HepG2 (cell line): ENCODE data around the gene LMX1B. TPM values are rescaled to one million over a fixed set of nuclear protein-coding genes. Genes with fewer than 3 reads are reported as not detected.
A peak's percentile ranks its signal among the peaks of the same experiment; 100 is the strongest.

Experiments
- ATAC-seq: fragments of 200-7000 bp; cut with Tn5 transposase; 3 replicates; pipeline ENCODE4 v1.9.1; 2020; ENCODE audit warnings: mild to moderate bottlenecking, moderate library complexity
- BruUV-seq: library from RNA; stranded (reverse); fragments of 400-500 nt; replicated peaks from 2 replicates; lab custom pipeline; 2021; lab: Mats Ljungman, UMichigan
- CTCF ChIA-PET: fragments of 300-600 bp; formaldehyde crosslinking; extraction: SDS; loops from one replicate; lab custom pipeline; 2021; ENCODE audit warnings: low total read pairs, inconsistent platforms, low intra/inter-chr PET ratio; lab: Yijun Ruan, JAX
- POLR2A ChIA-PET: fragments of 350-600 bp; sonication (Branson Sonifier 250); formaldehyde crosslinking; loops from one replicate; lab custom pipeline; 2020; ENCODE audit warnings: antibody characterized with exemption, inconsistent platforms; lab: Yijun Ruan, JAX
- DNase-seq: peaks from one replicate; pipeline ENCODE4 v3.0.0-alpha.2; 2015; ENCODE audit warnings: low spot score
- FAIRE-seq: peaks from 3 replicates; lab custom pipeline; 2011; peaks lifted over from hg19 to GRCh38; lab: Jason Lieb, UNC
- H2AFZ ChIP-seq: one replicate; pipeline ENCODE4 v1.6.1; 2011; ENCODE audit warnings: low read length, inconsistent platforms
- H3K27ac ChIP-seq: fragments of 300-600 bp; 3 replicates; pipeline ENCODE4 v1.8.0; 2011; ENCODE audit warnings: mixed run types, mild to moderate bottlenecking, mixed read lengths, low read length, inconsistent platforms; ENCODE audit not compliant: insufficient read depth; ENCODE audit errors: extremely low read length
- H3K27me3 ChIP-seq, 2 experiments: fragments of 200-600 bp in 1 of 2; 2 replicates in 1 of 2; 3 replicates in 1 of 2; pipeline versions ENCODE4 v1.6.0 to v1.8.0; 2011; ENCODE audit warnings: low read length in 2 of 2, mild to moderate bottlenecking in 2 of 2, moderate library complexity in 2 of 2, inconsistent platforms in 1 of 2; ENCODE audit not compliant: insufficient read depth in 2 of 2, control insufficient read depth in 1 of 2
- H3K36me3 ChIP-seq, 2 experiments: fragments of 200-600 bp in 1 of 2; replicated peaks in 1 of 2; 2 replicates in 1 of 2; 3 replicates in 1 of 2; pipeline versions ENCODE4 v1.5.1 to v1.8.0; 2011; ENCODE audit warnings: low read length in 2 of 2, inconsistent platforms in 1 of 2; ENCODE audit not compliant: insufficient read depth in 2 of 2, control insufficient read depth in 1 of 2
- H3K4me1 ChIP-seq: 2 replicates; pipeline ENCODE4 v1.5.1; 2012; ENCODE audit warnings: low read length, inconsistent platforms; ENCODE audit not compliant: insufficient read depth
- H3K4me2 ChIP-seq: 2 replicates; pipeline ENCODE4 v1.6.0; 2011; ENCODE audit warnings: low read depth, low read length, inconsistent platforms
- H3K4me3 ChIP-seq, 3 experiments: fragments of 200-600 bp in 1 of 3; sonication (generic), shearing (Covaris generic) in 1 of 3; replicated peaks in 1 of 3; 2 replicates each; pipeline ENCODE4 v1.5.1; 2011 to 2016; ENCODE audit warnings: low read length in 3 of 3, inconsistent platforms in 2 of 3, low read depth in 2 of 3, mild to moderate bottlenecking in 2 of 3, control low read depth in 1 of 3, mixed read lengths in 1 of 3; ENCODE audit not compliant: insufficient read depth in 1 of 3
- H3K79me2 ChIP-seq: one replicate; pipeline ENCODE4 v1.6.1; 2011; ENCODE audit warnings: low read length, inconsistent platforms; ENCODE audit not compliant: insufficient read depth
- H3K9ac ChIP-seq: 2 replicates; pipeline ENCODE4 v1.6.0; 2011; ENCODE audit warnings: mild to moderate bottlenecking, low read depth, low read length, inconsistent platforms; ENCODE audit not compliant: insufficient read depth
- H3K9me3 ChIP-seq: 2 replicates; pipeline ENCODE4 v1.5.1; 2012; ENCODE audit warnings: mild to moderate bottlenecking, low read length
- H4K20me1 ChIP-seq: 2 replicates; pipeline ENCODE4 v1.6.0; 2011; ENCODE audit warnings: inconsistent platforms, mild to moderate bottlenecking, low read length, moderate library complexity; ENCODE audit not compliant: insufficient read depth
- CEBPB ChIP-seq: IDR thresholded peaks from 2 replicates; pipeline ENCODE4 v1.6.1; 2011; ENCODE audit warnings: low read depth, low read length, improper control_type of control experiment, borderline replicate concordance
- DNMT1 ChIP-seq: sonication (generic); formaldehyde crosslinking; IDR thresholded peaks from 2 replicates; pipeline ENCODE4 v1.5.1; 2020; ENCODE audit warnings: mild to moderate bottlenecking, missing genetic modification reagents
- FOXK2 ChIP-seq: fragments of 450-650 bp; IDR thresholded peaks from 2 replicates; pipeline ENCODE4 v1.6.1; 2016
- HES4 ChIP-seq: sonication (generic); formaldehyde crosslinking; IDR thresholded peaks from 2 replicates; pipeline ENCODE4 v1.9.0; 2021; ENCODE audit warnings: mild to moderate bottlenecking, missing genetic modification reagents, borderline replicate concordance
- PREB ChIP-seq: sonication (generic); formaldehyde crosslinking; IDR thresholded peaks from 2 replicates; pipeline ENCODE4 v1.4.0; 2020; ENCODE audit warnings: missing genetic modification reagents
- REPIN1 ChIP-seq: sonication (generic); formaldehyde crosslinking; IDR thresholded peaks from 2 replicates; pipeline ENCODE4 v1.8.0; 2022; ENCODE audit warnings: missing genetic modification reagents, low read depth, mild to moderate bottlenecking, borderline replicate concordance
- ZNF160 ChIP-seq: sonication (generic); formaldehyde crosslinking; IDR thresholded peaks from 2 replicates; pipeline ENCODE4 v1.8.0; 2022; ENCODE audit warnings: mild to moderate bottlenecking, inconsistent platforms, missing genetic modification reagents
- ZNF207 ChIP-seq: fragments of 450-650 bp; IDR thresholded peaks from 2 replicates; pipeline ENCODE4 v1.6.1; 2016; ENCODE audit warnings: antibody characterized with exemption, borderline replicate concordance
- ZNF777 ChIP-seq: sonication (generic); formaldehyde crosslinking; IDR thresholded peaks from 2 replicates; pipeline ENCODE4 v1.4.0; 2020; ENCODE audit warnings: missing genetic modification reagents
- ZSCAN29 ChIP-seq: sonication (generic); formaldehyde crosslinking; conservative IDR thresholded peaks from 2 replicates; pipeline ENCODE4 v1.4.0; 2020; ENCODE audit warnings: mild to moderate bottlenecking, missing genetic modification reagents
- WGBS: methylation state at CpG from one replicate; pipeline ENCODE4 v1.1.6; 2017; ENCODE audit warnings: low lambda C conversion rate; 5-methylcytosine and 5-hydroxymethylcytosine counted together
- in situ Hi-C: cut with HindIII; loops from 2 replicates; pipeline ENCODE4 v1.10.0; 2017; ENCODE audit warnings: low pct_unique_long_range_greater_than_20kb; ENCODE audit not compliant: extremely low pct_ligation_motif_present
- intact Hi-C: fragments of 100-400 bp; cut with micrococcal nuclease; formaldehyde crosslinking; loops from one replicate; pipeline ENCODE4 v1.10.0; 2022; ENCODE audit not compliant: unreplicated experiment
- polyA plus RNA-seq, 8 experiments: library from polyadenylated mRNA; depleted of rRNA in 3 of 8; stranded (reverse) in 7 of 8; unstranded in 1 of 8; fragments of >200 nt; fragmentation: Illumina TruSeq in 4 of 8; extraction: Trizol in 4 of 8; gene quantifications; 2 replicates each; pipeline versions ENCODE4 v1.2.1 to v1.2.3, GENCODE V29; 2011 to 2016; ENCODE audit warnings: low read depth in 4 of 8, missing spikeins in 1 of 8, mixed read lengths in 1 of 8; ENCODE audit not compliant: insufficient read depth in 1 of 8
- total RNA-seq, 5 experiments: library from RNA; depleted of rRNA; stranded (reverse); fragments of >200 nt; fragmentation: Illumina TruSeq; extraction: Trizol; gene quantifications; 2 replicates each; pipeline ENCODE4 v1.2.3, GENCODE V29; 2016; ENCODE audit warnings: low read depth in 1 of 5

LMX1B gene
- total and polyA plus RNA-seq, 2 of the 13 experiments (the other 11 are each of a cell fraction or from before 2014, with no cell fraction given): not detected

- 71% methylated on average over 3 of the region's 3 CpGs for WGBS
- Histone ChIP-seq H3K9me3 (no peaks in the 10 kb centered on the region), H3K9ac (no peak overlapping the region), H3K27me3 (peaks cover 0 to 5% of the 10 kb centered on the region in 2 experiments; a peak in 2 of 5 replicates), H4K20me1 (no peaks in the 10 kb centered on the region), H3K79me2 (no peaks in the 10 kb centered on the region), H2AFZ (no peak overlapping the region), H3K27ac (no peak overlapping the region), H3K4me2 (no peak overlapping the region), H3K4me3 (no peak overlapping the region), H3K4me1 (peaks cover 23% of the 10 kb centered on the region), H3K36me3 (no peaks in the 10 kb centered on the region)
- DNase-seq (no peak), ATAC-seq (no peak), FAIRE-seq (no peak)
- TF ChIP-seq ZNF777 (CRISPR knock-in tag): no peak
- no peak for TF ChIP-seq DNMT1 (CRISPR knock-in tag)
- TF ChIP-seq ZNF160 (CRISPR knock-in tag): no peak
- no peak for TF ChIP-seq ZNF207
- TF ChIP-seq REPIN1 (CRISPR knock-in tag): no peak
- no peak for TF ChIP-seq FOXK2
- no peak for TF ChIP-seq ZSCAN29 (CRISPR knock-in tag)
- TF ChIP-seq PREB (CRISPR knock-in tag): no peak
- CTCF ChIA-PET: no interaction called here
- in situ Hi-C loops: no loop called here
- intact Hi-C loops: no loop called here
- POLR2A ChIA-PET: no interaction called here
- BruUV-seq: no TSS peak
Observed at GRCh38 chr9:126591922-126592321, 21.8 kb upstream of the LMX1B start.

- in situ Hi-C loops: no loop called here
- TF ChIP-seq HES4 (CRISPR knock-in tag) (no peak), CEBPB (peak; percentile 54; the same call in 1 of the 2 replicates)
- H4K20me1 ChIP-seq: no peaks in the 10 kb centered on the region
Observed at GRCh38 chr9:126592461-126592860, 21.3 kb upstream of the LMX1B start.

More at GRCh38 chr9:126592461-126592860, 21.3 kb upstream of the LMX1B start:
- 32% methylated on average over 8 of the region's 8 CpGs for WGBS
- Histone ChIP-seq H3K79me2 (no peaks in the 10 kb centered on the region), H2AFZ (no peak overlapping the region), H3K36me3 (no peaks in the 10 kb centered on the region), H3K9ac (no peak overlapping the region), H3K9me3 (no peaks in the 10 kb centered on the region), H3K4me2 (no peak overlapping the region), H3K4me3 (no peak overlapping the region), H3K27me3 (no peaks in the 10 kb centered on the region; a peak in 1 of 5 replicates), H3K4me1 (peaks cover 17% of the 10 kb centered on the region), H3K27ac (no peak overlapping the region)
- FAIRE-seq (no peak), DNase-seq (no peak), ATAC-seq (no peak)
- BruUV-seq: no TSS peak
- intact Hi-C loops: no loop called here
- POLR2A ChIA-PET: no interaction called here
- CTCF ChIA-PET: no interaction called here
